Measurements from ENCODE around the gene OSBPL9.
"Not testable (repeated sequence)": the region's sequence is repeated elsewhere in the genome, so short reads cannot be mapped to it uniquely, and the experiment has no call there.

Gene OSBPL9

GRCh38 chr1:51716746-51717145, 99.9 kb downstream of the OSBPL9 start:
- DNase-seq: no peak

GRCh38 chr1:51717842-51718241, 101.0 kb downstream of the OSBPL9 start:
- no peak for DNase-seq

GRCh38 chr1:51719146-51719545, 102.3 kb downstream of the OSBPL9 start:
- no peak for DNase-seq

GRCh38 chr1:51724797-51725196, 107.9 kb downstream of the OSBPL9 start:
- DNase-seq: no peak

- no peak for DNase-seq
Observed at GRCh38 chr1:51726051-51726450, 109.2 kb downstream of the OSBPL9 start.

- DNase-seq: no peak
Observed at GRCh38 chr1:51726544-51727225, 109.8 kb downstream of the OSBPL9 start.

- no peak for DNase-seq
Observed at GRCh38 chr1:51727366-51727765, 110.5 kb downstream of the OSBPL9 start.

GRCh38 chr1:51728611-51729155, 111.8 kb downstream of the OSBPL9 start:
- DNase-seq: no peak

- DNase-seq: peak; percentile 98
Observed at GRCh38 chr1:51729156-51729823, 112.4 kb downstream of the OSBPL9 start.

- no peak for DNase-seq
Observed at GRCh38 chr1:51729824-51730301, 113.0 kb downstream of the OSBPL9 start.

- DNase-seq: no peak
Observed at GRCh38 chr1:51731998-51732397, 115.1 kb downstream of the OSBPL9 start.

GRCh38 chr1:51732701-51733425, 116.0 kb downstream of the OSBPL9 start:
- DNase-seq: no peak

- DNase-seq: not testable (repeated sequence)
Observed at GRCh38 chr1:51733426-51733774, 116.5 kb downstream of the OSBPL9 start.

- no peak for DNase-seq
Observed at GRCh38 chr1:51733793-51734522, 117.1 kb downstream of the OSBPL9 start.

- no peak for DNase-seq
Observed at GRCh38 chr1:51734896-51735745, 118.2 kb downstream of the OSBPL9 start.

- no peak for DNase-seq
Observed at GRCh38 chr1:51735746-51736254, 118.9 kb downstream of the OSBPL9 start.

GRCh38 chr1:51736702-51737101, 119.8 kb downstream of the OSBPL9 start:
- no peak for DNase-seq

- DNase-seq: no peak
Observed at GRCh38 chr1:51738681-51739080, 121.8 kb downstream of the OSBPL9 start.

- DNase-seq: no peak
Observed at GRCh38 chr1:51740652-51741051, 123.8 kb downstream of the OSBPL9 start.

GRCh38 chr1:51741121-51741681, 124.3 kb downstream of the OSBPL9 start:
- no peak for DNase-seq
